Activated naive CD8-positive, alpha-beta T cell treated with anti-CD3 and anti-CD28 coated beads, Interleukin-2, amount 10 ng/mL, durations not matched to agents 7 days and 5 days (primary cell): ENCODE measurements around the gene STK32B. TPM values are rescaled to one million over a fixed set of nuclear protein-coding genes. Genes with fewer than 3 reads are reported as not detected.

Experiments
- ATAC-seq: fragments of 150-1000 bp; cut with Tn5 transposase; one replicate; pipeline ENCODE4 v1.10.0; 2021; ENCODE audit warnings: low read depth, moderate library complexity
- POLR2A ChIA-PET: fragments of 350-600 bp; sonication (Branson Sonifier 250); formaldehyde crosslinking; loops from one replicate; lab custom pipeline; 2021; ENCODE audit warnings: antibody characterized with exemption; lab: Charles Lee
- DNase-seq: peaks from one replicate; pipeline ENCODE4 v3.0.0; 2021
- H3K27ac Mint-ChIP-seq: one replicate; pipeline ENCODE4 v1.8.0; 2022; ENCODE audit warnings: mild to moderate bottlenecking, mixed read lengths
- H3K27me3 Mint-ChIP-seq: one replicate; pipeline ENCODE4 v1.8.0; 2022; ENCODE audit warnings: mild to moderate bottlenecking, moderate library complexity, mixed read lengths
- H3K36me3 Mint-ChIP-seq: one replicate; pipeline ENCODE4 v1.8.0; 2021; ENCODE audit warnings: mild to moderate bottlenecking, mixed read lengths
- H3K4me1 Mint-ChIP-seq: one replicate; pipeline ENCODE4 v1.8.0; 2021; ENCODE audit warnings: mixed read lengths
- H3K4me3 Mint-ChIP-seq: one replicate; pipeline ENCODE4 v1.8.0; 2022; ENCODE audit warnings: mild to moderate bottlenecking, moderate library complexity, mixed read lengths
- H3K9me3 Mint-ChIP-seq: one replicate; pipeline ENCODE4 v1.8.0; 2021; ENCODE audit warnings: mixed read lengths
- total RNA-seq, 2 experiments: library from RNA; stranded (reverse); gene quantifications; one replicate each; pipeline ENCODE4 v1.2.3, GENCODE V29; 2021

STK32B gene
- total RNA-seq, 2 experiments from 2014 or later: not detected

DNA sequence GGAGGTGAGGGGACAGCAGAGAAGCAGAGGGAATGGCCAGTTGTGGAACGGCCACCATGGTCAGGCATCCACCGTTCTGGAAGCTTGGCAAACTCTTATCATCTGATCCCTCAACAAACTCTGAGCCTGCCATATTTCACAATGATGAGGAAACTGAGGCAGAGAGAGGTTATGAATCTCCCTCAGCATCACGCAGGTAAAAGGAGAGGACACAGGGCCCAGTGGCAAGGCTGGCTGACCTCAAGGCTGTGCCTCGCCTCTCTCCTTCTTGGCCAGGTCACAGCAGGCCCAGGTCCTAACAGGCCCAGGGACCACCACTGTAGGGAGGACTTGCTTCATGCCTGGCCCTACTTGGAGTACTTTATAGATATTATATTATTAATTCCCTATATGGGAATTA lies 414.2 kb downstream of the STK32B start:
- POLR2A ChIA-PET: no interaction called here
- Mint-ChIP-seq H3K4me3 (no peak overlapping the region), H3K9me3 (no peaks in the 10 kb centered on the region), H3K27ac (no peak overlapping the region), H3K36me3 (no peaks in the 10 kb centered on the region), H3K4me1 (no peaks in the 10 kb centered on the region), H3K27me3 (no peaks in the 10 kb centered on the region)
- ATAC-seq: no peak
- no peak for DNase-seq

DNA sequence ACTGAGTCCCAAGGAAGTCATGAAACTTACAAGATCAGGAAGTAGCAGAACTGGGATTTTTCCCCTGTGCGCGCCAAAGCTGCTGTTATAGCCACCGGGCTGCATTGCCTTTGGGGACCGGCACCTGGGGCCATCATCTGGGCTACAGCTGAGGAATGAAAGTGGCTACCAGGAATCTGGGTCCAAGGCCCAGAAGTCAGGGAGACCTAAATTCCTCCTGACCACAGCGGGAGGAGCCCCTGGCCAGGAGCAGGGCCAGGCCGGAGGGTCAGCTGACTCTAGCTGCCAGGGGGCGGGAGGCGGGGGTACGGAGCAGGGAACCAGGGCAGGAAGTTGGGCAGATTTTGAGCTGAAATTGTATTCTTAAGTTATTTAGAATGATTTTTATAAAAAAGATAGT lies 414.7 kb downstream of the STK32B start:
- H3K4me3 Mint-ChIP-seq: no peak overlapping the region
- H3K4me1 Mint-ChIP-seq: no peaks in the 10 kb centered on the region
- H3K36me3 Mint-ChIP-seq: no peaks in the 10 kb centered on the region
- POLR2A ChIA-PET: no interaction called here
- H3K27ac Mint-ChIP-seq: no peak overlapping the region
- no peaks in the 10 kb centered on the region for H3K27me3 Mint-ChIP-seq
- DNase-seq: no peak
- no peak for ATAC-seq
- H3K9me3 Mint-ChIP-seq: no peaks in the 10 kb centered on the region

GRCh38 chr4:5467111-5467510 lies 415.8 kb downstream of the STK32B start:
- H3K27ac Mint-ChIP-seq: no peak overlapping the region
- no peaks in the 10 kb centered on the region for H3K4me1 Mint-ChIP-seq
- DNase-seq (no peak), ATAC-seq (no peak)
- no peaks in the 10 kb centered on the region for H3K9me3 Mint-ChIP-seq
- POLR2A ChIA-PET: no interaction called here
- H3K27me3 Mint-ChIP-seq: no peaks in the 10 kb centered on the region
- H3K36me3 Mint-ChIP-seq: no peaks in the 10 kb centered on the region
- no peak overlapping the region for H3K4me3 Mint-ChIP-seq

DNA sequence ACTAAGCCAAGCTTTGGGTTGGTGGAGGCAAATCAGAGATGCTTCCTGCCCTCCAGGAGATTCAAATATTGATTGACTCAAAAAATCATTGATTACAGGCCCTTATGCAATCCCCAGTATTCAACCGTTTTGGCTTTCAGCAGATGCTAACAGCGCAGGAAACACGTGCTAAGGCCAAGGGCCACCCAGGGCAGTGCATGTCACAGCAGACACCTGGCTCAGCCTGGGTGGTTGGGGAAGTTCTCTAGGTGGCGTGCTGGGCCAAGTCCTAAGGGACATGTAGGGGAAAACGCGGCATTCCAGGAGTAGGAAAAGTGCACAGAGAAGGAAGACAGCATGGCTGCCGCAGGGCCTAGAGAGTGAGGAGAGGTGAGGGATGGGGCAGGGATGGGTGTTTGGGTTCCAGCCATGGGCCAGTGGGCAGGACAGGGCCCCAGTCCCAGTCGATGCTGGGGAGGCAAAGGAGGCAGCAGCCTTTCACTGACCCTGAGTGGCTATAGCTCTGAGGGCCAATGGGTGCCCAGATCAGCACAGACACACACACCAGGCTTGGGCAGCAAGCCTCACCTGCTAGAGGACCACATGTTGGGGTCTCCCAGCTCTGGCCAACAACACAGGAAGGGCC lies 418.0 kb downstream of the STK32B start:
- H3K9me3 Mint-ChIP-seq: no peaks in the 10 kb centered on the region
- POLR2A ChIA-PET: no interaction called here
- DNase-seq: no peak
- no peak overlapping the region for H3K27ac Mint-ChIP-seq
- no peaks in the 10 kb centered on the region for H3K27me3 Mint-ChIP-seq
- H3K36me3 Mint-ChIP-seq: no peaks in the 10 kb centered on the region
- H3K4me1 Mint-ChIP-seq: no peaks in the 10 kb centered on the region
- ATAC-seq: no peak
- H3K4me3 Mint-ChIP-seq: no peak overlapping the region

GRCh38 chr4:5469861-5470260 lies 418.6 kb downstream of the STK32B start:
- no peak overlapping the region for H3K27ac Mint-ChIP-seq
- no peak overlapping the region for H3K4me3 Mint-ChIP-seq
- H3K27me3 Mint-ChIP-seq: no peaks in the 10 kb centered on the region
- H3K9me3 Mint-ChIP-seq: no peaks in the 10 kb centered on the region
- POLR2A ChIA-PET: no interaction called here
- ATAC-seq (no peak), DNase-seq (no peak)
- H3K4me1 Mint-ChIP-seq: no peaks in the 10 kb centered on the region
- H3K36me3 Mint-ChIP-seq: no peaks in the 10 kb centered on the region

GRCh38 chr4:5470318-5471198 lies 419.3 kb downstream of the STK32B start:
- no peak overlapping the region for H3K27ac Mint-ChIP-seq
- DNase-seq: no peak

DNA sequence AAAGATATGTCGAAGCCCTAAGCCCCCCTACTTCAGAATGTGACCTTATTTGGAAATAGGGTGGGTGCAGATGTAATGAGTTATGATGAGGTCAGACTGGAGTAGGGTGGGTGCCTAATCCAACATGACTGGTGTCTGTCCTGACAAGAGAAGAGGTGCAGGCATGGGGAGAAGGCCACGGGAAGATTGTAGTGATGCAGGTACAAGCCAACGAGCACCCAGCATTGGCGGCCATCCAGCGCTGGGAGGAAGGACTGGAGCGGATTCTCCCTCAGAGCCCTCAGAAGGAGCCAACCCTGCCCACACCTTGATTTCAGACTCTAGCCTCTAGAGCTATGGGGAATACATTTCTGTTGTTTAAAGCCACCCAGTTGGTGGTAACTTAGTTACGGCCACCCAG lies 419.9 kb downstream of the STK32B start:
- POLR2A ChIA-PET: no interaction called here
- H3K27ac Mint-ChIP-seq: no peak overlapping the region
- H3K9me3 Mint-ChIP-seq: no peaks in the 10 kb centered on the region
- DNase-seq (no peak), ATAC-seq (no peak)
- H3K27me3 Mint-ChIP-seq: no peaks in the 10 kb centered on the region
- no peaks in the 10 kb centered on the region for H3K4me1 Mint-ChIP-seq
- H3K4me3 Mint-ChIP-seq: no peak overlapping the region
- no peaks in the 10 kb centered on the region for H3K36me3 Mint-ChIP-seq

More at GRCh38 chr4:5470318-5471198, 419.3 kb downstream of the STK32B start:
- Mint-ChIP-seq H3K4me1 (no peaks in the 10 kb centered on the region), H3K36me3 (no peaks in the 10 kb centered on the region), H3K9me3 (no peaks in the 10 kb centered on the region), H3K4me3 (no peak overlapping the region), H3K27me3 (no peaks in the 10 kb centered on the region)
- POLR2A ChIA-PET: no interaction called here
- ATAC-seq: no peak

DNA sequence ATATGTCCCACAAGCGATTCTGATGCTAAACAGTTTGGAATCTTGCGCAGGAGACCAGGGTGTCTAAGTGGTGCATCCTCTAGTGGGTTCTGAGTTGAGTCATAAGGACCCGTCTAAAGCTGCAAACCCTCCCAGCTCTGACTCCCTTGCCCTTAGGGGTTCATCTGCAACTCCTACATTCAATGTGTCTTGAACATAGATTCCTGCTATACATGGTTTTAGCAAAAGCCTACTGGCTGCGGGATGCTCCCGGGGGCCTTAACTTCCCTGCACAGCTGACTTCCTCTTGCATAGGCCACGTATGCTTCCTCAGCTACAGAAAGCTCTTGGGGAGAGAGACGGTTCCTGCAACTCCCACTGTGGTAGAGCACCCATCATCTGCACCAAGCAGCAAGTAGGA lies 420.4 kb downstream of the STK32B start:
- POLR2A ChIA-PET: no interaction called here
- Mint-ChIP-seq H3K4me1 (no peaks in the 10 kb centered on the region), H3K36me3 (no peaks in the 10 kb centered on the region), H3K27me3 (no peaks in the 10 kb centered on the region), H3K4me3 (no peak overlapping the region), H3K27ac (no peak overlapping the region), H3K9me3 (no peaks in the 10 kb centered on the region)
- DNase-seq (no peak), ATAC-seq (no peak)

GRCh38 chr4:5472160-5472591 lies 420.9 kb downstream of the STK32B start:
- ATAC-seq: no peak
- Mint-ChIP-seq H3K27me3 (no peaks in the 10 kb centered on the region), H3K36me3 (no peaks in the 10 kb centered on the region), H3K4me1 (no peaks in the 10 kb centered on the region), H3K9me3 (no peaks in the 10 kb centered on the region), H3K27ac (no peak overlapping the region), H3K4me3 (no peak overlapping the region)
- POLR2A ChIA-PET: no interaction called here
- DNase-seq: no peak

- no peak overlapping the region for H3K27ac Mint-ChIP-seq
- H3K36me3 Mint-ChIP-seq: no peaks in the 10 kb centered on the region
- H3K4me1 Mint-ChIP-seq: no peaks in the 10 kb centered on the region
- no peaks in the 10 kb centered on the region for H3K27me3 Mint-ChIP-seq
- H3K4me3 Mint-ChIP-seq: no peak overlapping the region
- POLR2A ChIA-PET: no interaction called here
- ATAC-seq (no peak), DNase-seq (no peak)
- no peaks in the 10 kb centered on the region for H3K9me3 Mint-ChIP-seq
Measured at GRCh38 chr4:5473125-5473524, 421.8 kb downstream of the STK32B start.

DNA sequence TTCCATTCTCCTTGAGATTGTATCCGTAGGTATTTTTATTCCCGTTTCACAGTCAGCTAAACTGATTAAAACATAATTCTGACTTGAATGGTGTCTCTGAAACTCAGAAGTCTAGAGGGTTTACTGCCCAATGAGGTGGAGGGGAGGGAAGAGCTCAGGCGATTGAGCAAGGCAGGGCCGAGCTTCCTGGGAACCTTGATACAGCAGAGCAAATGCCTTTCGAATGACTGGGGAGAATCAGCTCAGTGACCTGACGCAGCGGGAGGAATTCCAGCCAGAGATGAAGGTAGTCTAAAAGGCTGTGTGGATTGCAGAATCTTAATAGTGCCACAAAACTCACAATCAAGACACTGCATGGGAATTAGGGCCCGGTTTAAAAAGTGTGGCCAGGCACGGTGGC lies 423.5 kb downstream of the STK32B start:
- H3K27ac Mint-ChIP-seq: no peak overlapping the region

DNA sequence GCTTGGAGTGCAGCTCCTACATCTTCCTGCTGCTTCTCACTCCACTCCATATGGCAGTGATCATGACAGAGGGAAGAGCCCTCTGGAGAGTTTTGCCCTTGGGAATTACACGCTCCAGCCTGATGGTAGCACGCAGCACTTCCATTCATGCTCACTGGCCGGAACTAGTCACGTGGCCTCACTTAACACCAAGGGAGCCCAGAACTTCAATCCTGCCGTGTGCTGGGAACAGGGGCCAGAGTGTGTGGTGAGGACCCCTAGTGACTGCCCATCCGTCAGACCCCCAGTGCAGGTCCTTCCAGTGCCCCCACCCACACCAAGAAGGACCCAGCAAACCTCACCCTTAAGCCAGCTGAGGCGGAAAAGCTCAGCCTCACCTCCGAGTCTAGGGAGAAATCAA lies 426.3 kb downstream of the STK32B start:
- no peaks in the 10 kb centered on the region for H3K9me3 Mint-ChIP-seq
- DNase-seq (no peak), ATAC-seq (no peak)
- no peaks in the 10 kb centered on the region for H3K4me1 Mint-ChIP-seq
- H3K4me3 Mint-ChIP-seq: no peak overlapping the region
- H3K36me3 Mint-ChIP-seq: no peaks in the 10 kb centered on the region
- H3K27ac Mint-ChIP-seq: no peak overlapping the region
- POLR2A ChIA-PET: no interaction called here
- no peaks in the 10 kb centered on the region for H3K27me3 Mint-ChIP-seq

More for the DNA sequence above, 423.5 kb downstream of the STK32B start:
- Mint-ChIP-seq H3K27me3 (no peaks in the 10 kb centered on the region), H3K36me3 (no peaks in the 10 kb centered on the region), H3K4me1 (no peaks in the 10 kb centered on the region), H3K9me3 (no peaks in the 10 kb centered on the region), H3K4me3 (no peak overlapping the region)
- POLR2A ChIA-PET: no interaction called here
- ATAC-seq (no peak), DNase-seq (no peak)

DNA sequence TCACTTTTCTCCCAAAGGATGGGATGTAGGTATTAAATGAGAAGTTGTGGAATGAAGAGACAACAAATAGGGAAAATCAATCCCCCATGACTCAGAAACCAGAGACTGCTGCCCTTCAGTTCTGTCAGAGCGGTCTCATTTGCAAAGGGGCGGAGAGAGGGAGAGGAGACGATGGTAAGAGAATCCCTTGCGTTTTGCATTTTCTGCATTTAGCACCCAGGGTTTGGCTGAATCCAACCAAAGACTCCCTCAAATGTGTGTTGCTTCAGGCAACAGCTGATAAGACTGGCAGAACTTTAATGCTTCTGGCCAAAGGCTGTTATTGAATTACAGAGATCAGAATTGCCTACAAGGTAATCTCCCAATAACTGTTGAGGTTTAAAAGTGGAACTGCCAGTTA lies 426.9 kb downstream of the STK32B start:
- no peaks in the 10 kb centered on the region for H3K36me3 Mint-ChIP-seq
- ATAC-seq: no peak
- no peaks in the 10 kb centered on the region for H3K9me3 Mint-ChIP-seq
- no peaks in the 10 kb centered on the region for H3K4me1 Mint-ChIP-seq
- H3K27ac Mint-ChIP-seq: no peak overlapping the region
- POLR2A ChIA-PET: no interaction called here
- no peak for DNase-seq
- H3K4me3 Mint-ChIP-seq: no peak overlapping the region
- H3K27me3 Mint-ChIP-seq: no peaks in the 10 kb centered on the region

DNA sequence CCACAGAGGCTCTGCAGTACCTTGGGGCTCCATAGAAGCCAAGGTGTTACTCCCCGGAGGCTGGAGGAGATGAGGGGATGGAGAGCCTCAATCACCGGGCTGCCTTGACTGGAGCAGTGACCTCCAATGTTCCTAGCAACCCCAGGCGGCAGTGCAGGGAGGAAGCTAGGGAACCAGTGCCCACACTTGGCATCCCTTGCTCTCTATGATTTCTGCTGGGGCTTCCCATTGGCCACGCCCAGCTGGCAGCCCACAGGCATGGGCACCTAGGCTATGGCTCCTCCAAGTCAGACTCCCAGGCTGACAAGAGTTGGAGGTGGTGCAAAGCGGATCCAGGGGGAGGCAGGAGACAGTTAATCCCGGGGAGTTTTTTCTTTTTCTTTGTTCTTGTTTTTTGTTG lies 427.4 kb downstream of the STK32B start:
- Mint-ChIP-seq H3K27me3 (no peaks in the 10 kb centered on the region), H3K4me1 (no peaks in the 10 kb centered on the region), H3K9me3 (peaks cover 1% of the 10 kb centered on the region), H3K4me3 (no peak overlapping the region), H3K27ac (no peak overlapping the region), H3K36me3 (no peaks in the 10 kb centered on the region)
- no peak for DNase-seq
- no peak for ATAC-seq
- POLR2A ChIA-PET: no interaction called here
